ENCODE results near the gene RTN1.

DNA sequence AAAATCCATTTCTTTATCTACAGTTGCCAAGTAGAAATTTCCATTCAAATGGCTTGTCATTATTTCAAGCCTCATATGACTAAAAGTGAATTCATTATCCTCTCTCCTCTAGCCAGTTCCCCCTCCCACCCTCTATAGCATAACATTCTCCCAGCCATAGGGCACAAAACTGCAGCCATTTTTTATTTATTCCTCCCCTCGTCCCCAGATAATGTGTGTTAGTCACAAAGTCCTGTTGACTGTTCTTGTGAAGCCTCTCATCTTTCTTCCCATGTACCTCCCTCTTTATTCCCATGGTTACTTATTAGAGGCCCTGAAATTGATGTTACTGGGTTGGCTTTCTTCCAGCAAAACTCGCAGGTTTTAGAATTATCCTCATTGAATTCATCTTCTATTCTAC lies 13.2 kb downstream of the RTN1 start:
- TF ChIP-seq CTCF (IDR thresholded peaks at IDR 0.05) (no peak), TCF7L2 (IDR thresholded peaks at IDR 0.05; ENCODE audit: low read depth, low read length) (no peak), POLR2AphosphoS5 (IDR thresholded peaks at IDR 0.05; ENCODE audit: low read depth, low read length) (no peak), SIN3A (IDR thresholded peaks at IDR 0.05; ENCODE audit: borderline replicate concordance, insufficient read depth, low read depth, low read length) (no peak)
- TF ChIP-seq, protein P1, sequence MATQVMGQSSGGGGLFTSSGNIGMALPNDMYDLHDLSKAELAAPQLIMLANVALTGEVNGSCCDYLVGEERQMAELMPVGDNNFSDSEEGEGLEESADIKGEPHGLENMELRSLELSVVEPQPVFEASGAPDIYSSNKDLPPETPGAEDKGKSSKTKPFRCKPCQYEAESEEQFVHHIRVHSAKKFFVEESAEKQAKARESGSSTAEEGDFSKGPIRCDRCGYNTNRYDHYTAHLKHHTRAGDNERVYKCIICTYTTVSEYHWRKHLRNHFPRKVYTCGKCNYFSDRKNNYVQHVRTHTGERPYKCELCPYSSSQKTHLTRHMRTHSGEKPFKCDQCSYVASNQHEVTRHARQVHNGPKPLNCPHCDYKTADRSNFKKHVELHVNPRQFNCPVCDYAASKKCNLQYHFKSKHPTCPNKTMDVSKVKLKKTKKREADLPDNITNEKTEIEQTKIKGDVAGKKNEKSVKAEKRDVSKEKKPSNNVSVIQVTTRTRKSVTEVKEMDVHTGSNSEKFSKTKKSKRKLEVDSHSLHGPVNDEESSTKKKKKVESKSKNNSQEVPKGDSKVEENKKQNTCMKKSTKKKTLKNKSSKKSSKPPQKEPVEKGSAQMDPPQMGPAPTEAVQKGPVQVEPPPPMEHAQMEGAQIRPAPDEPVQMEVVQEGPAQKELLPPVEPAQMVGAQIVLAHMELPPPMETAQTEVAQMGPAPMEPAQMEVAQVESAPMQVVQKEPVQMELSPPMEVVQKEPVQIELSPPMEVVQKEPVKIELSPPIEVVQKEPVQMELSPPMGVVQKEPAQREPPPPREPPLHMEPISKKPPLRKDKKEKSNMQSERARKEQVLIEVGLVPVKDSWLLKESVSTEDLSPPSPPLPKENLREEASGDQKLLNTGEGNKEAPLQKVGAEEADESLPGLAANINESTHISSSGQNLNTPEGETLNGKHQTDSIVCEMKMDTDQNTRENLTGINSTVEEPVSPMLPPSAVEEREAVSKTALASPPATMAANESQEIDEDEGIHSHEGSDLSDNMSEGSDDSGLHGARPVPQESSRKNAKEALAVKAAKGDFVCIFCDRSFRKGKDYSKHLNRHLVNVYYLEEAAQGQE (IDR thresholded peaks at IDR 0.05; ENCODE audit: insufficient read depth in 1 of 2, low read depth in 2 of 2, low read length in 1 of 2): no peak

Data from Panc1 (cell line).